AG04450 (cell line): ENCODE results near the gene CENPH. TPM values are rescaled to one million over a fixed set of nuclear protein-coding genes. Genes with fewer than 3 reads are reported as not detected.
A peak's percentile ranks its signal among the peaks of the same experiment; 100 is the strongest.
"Not testable (repeated sequence)": the region's sequence is repeated elsewhere in the genome, so short reads cannot be mapped to it uniquely, and the experiment has no call there.

ENCODE experiments used
- CTCF ChIA-PET: fragments of 300-600, 350-600 bp; formaldehyde crosslinking; extraction: SDS; loops from one replicate; lab custom pipeline; 2022; ENCODE audit warnings: antibody characterized with exemption, inconsistent platforms; lab: Charles Lee
- POLR2A ChIA-PET: fragments of 350-600 bp; formaldehyde crosslinking; extraction: SDS; loops from one replicate; lab custom pipeline; 2021; ENCODE audit warnings: antibody characterized with exemption, inconsistent platforms; lab: Yijun Ruan, JAX
- DNase-seq: peaks from one replicate; pipeline ENCODE4 v3.0.0-alpha.2; 2011; ENCODE audit warnings: low read depth, low spot score
- H3K27ac ChIP-seq: one replicate; pipeline ENCODE4 v1.5.1; 2012; ENCODE audit warnings: low read depth, low read length, control low read depth
- H3K27me3 ChIP-seq: one replicate; pipeline ENCODE4 v1.6.0; 2012; ENCODE audit warnings: low read length; ENCODE audit not compliant: control insufficient read depth, insufficient read depth
- H3K4me3 ChIP-seq: 2 replicates; pipeline ENCODE4 v1.5.1; 2011; ENCODE audit warnings: mild to moderate bottlenecking, low read depth, low read length, control low read depth
- H3K9me3 ChIP-seq: 2 replicates; pipeline ENCODE4 v1.5.1; 2012; ENCODE audit warnings: low read length; ENCODE audit not compliant: control insufficient read depth, insufficient read depth
- polyA plus RNA-seq: library from polyadenylated mRNA; depleted of rRNA; stranded (reverse); fragments of >200 nt; gene quantifications from 2 replicates; pipeline ENCODE4 v1.2.3, GENCODE V29; 2011
- TF ChIP-seq, protein P1 (sequence below): IDR thresholded peaks from 2 replicates; pipeline ENCODE4 v1.5.1; 2011; ENCODE audit warnings: low read depth, low read length, control low read depth, inconsistent platforms

Gene CENPH
- polyA plus RNA-seq, 1 experiment: 5.9 TPM

DNA sequence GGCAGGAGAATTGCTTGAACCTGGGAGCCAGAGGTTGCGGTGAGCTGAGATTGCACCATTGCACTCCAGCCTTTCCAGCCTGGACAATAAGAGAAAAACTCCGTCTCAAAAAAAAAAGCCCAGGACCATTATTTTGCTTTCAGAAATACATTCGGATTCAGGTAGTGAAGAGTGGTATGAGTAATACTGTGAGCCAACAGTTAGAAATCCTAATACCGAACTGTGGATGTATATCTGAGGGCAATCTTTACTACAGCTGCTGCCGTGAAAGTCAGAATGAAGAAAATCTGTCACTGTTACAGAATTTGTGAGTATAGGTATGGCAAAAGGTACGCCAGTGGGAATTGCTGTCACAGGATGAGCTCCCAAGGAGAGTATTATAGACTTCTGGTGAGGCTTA lies 41.9 kb downstream of the CENPH start:
- H3K27me3 ChIP-seq: no peaks in the 10 kb centered on the region
- ChIA-PET CTCF (no interaction called here), POLR2A (no interaction called here)
- no peak for DNase-seq
- H3K9me3 ChIP-seq: no peaks in the 10 kb centered on the region; the same call in 1 of the 2 replicates
- TF ChIP-seq, protein P1, sequence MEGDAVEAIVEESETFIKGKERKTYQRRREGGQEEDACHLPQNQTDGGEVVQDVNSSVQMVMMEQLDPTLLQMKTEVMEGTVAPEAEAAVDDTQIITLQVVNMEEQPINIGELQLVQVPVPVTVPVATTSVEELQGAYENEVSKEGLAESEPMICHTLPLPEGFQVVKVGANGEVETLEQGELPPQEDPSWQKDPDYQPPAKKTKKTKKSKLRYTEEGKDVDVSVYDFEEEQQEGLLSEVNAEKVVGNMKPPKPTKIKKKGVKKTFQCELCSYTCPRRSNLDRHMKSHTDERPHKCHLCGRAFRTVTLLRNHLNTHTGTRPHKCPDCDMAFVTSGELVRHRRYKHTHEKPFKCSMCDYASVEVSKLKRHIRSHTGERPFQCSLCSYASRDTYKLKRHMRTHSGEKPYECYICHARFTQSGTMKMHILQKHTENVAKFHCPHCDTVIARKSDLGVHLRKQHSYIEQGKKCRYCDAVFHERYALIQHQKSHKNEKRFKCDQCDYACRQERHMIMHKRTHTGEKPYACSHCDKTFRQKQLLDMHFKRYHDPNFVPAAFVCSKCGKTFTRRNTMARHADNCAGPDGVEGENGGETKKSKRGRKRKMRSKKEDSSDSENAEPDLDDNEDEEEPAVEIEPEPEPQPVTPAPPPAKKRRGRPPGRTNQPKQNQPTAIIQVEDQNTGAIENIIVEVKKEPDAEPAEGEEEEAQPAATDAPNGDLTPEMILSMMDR: no peak
- no peak overlapping the region for H3K27ac ChIP-seq
- H3K4me3 ChIP-seq: no peak overlapping the region

DNA sequence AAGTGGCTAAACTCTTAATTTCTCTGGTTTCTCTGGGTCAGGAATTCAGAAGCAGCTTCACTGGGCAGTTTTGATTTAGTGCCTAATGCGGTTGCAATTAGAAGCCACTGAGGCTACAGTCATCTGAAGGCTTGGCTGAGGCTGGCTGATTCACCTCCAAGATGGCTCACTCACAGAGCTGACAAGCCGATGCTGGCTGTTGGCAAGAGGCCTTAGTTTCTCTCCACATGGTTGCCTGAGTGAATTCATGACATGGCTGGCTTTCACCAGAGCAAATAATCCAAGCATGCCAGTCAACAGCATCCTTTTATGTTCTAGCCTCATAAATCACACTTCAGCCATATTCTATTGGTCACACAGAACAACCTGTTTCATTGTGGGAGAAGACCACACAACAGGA lies 42.5 kb downstream of the CENPH start:
- ChIA-PET POLR2A (no interaction called here), CTCF (no interaction called here)
- no peak overlapping the region for H3K27ac ChIP-seq
- TF ChIP-seq, protein P1: no peak
- H3K27me3 ChIP-seq: no peaks in the 10 kb centered on the region
- no peak for DNase-seq
- no peaks in the 10 kb centered on the region; the same call in 1 of the 2 replicates for H3K9me3 ChIP-seq
- no peak overlapping the region for H3K4me3 ChIP-seq

GRCh38 chr5:69234457-69235268 lies 45.3 kb downstream of the CENPH start, which contains the start of gene CDK7:
CDK7 (plus strand) TSS chr5:69234886; CDS start chr5:69234976, 90 bp downstream.
- ChIA-PET POLR2A (interaction anchor here (0.6 to 1.7 kb wide), 5 partner anchors 17 to 141 kb away, joined by 3 to 7 read pairs (median 5); partner anchors contain the start of gene SLC30A5), CTCF (interaction anchor here (1.6 to 1.7 kb wide), 2 partner anchors 100 to 141 kb away, joined by 4 to 6 read pairs; partner anchors contain the start of gene SLC30A5)
- peak within 1 kb of the TSS; percentile 91 for H3K4me3 ChIP-seq
- DNase-seq: peak; percentile 72
- TF ChIP-seq, protein P1: no peak
- no peaks in the 10 kb centered on the region for H3K27me3 ChIP-seq
- peak within 1 kb of the TSS; percentile 77 for H3K27ac ChIP-seq
- no peaks in the 10 kb centered on the region; the same call in 1 of the 2 replicates for H3K9me3 ChIP-seq

- POLR2A ChIA-PET: interaction anchor here (0.7 kb wide), 3 partner anchors 9 to 133 kb away, joined by 4 to 6 read pairs (median 5); no protein-coding TSS in a partner anchor
- DNase-seq, H3K27ac ChIP-seq, H3K9me3 ChIP-seq, CTCF ChIA-PET, H3K27me3 ChIP-seq: not testable (repeated sequence)
- H3K4me3 ChIP-seq: peak overlapping the region; percentile 13; the same call in 1 of the 2 replicates
These were observed 47.4 kb downstream of the CENPH start for GRCh38 chr5:69236733-69237132.

- ChIA-PET CTCF (no interaction called here), POLR2A (interaction anchor here (0.6 kb wide), 1 partner anchor 264 kb away, joined by 4 read pairs; no protein-coding TSS in a partner anchor)
- Histone ChIP-seq H3K4me3 (no peak overlapping the region), H3K27me3 (no peaks in the 10 kb centered on the region), H3K9me3 (no peaks in the 10 kb centered on the region; the same call in 1 of the 2 replicates), H3K27ac (no peak overlapping the region)
- TF ChIP-seq, protein P1: no peak
- no peak for DNase-seq
These were observed 48.5 kb downstream of the CENPH start for GRCh38 chr5:69237877-69238276.
